PFSK-1 (cell line): Measurements from ENCODE around the gene TRERF1.
A peak's percentile ranks its signal among the peaks of the same experiment; 100 is the strongest.

Experiments
- FOXP2 ChIP-seq: optimal IDR thresholded peaks from 2 replicates; pipeline ENCODE3; 2011; ENCODE audit warnings: borderline replicate concordance, control low read depth, inconsistent platforms; ENCODE audit not compliant: insufficient read depth; ENCODE audit errors: extremely low read length, extremely low read depth
- POLR2AphosphoS5 ChIP-seq: IDR thresholded peaks from 2 replicates; pipeline ENCODE4 v1.6.1; 2012; ENCODE audit warnings: low read depth, mild to moderate bottlenecking, control low read depth, low read length, moderate library complexity
- SIN3A ChIP-seq: IDR thresholded peaks from 2 replicates; pipeline ENCODE4 v1.6.1; 2012; ENCODE audit warnings: mild to moderate bottlenecking, low read length, moderate library complexity, borderline replicate concordance; ENCODE audit not compliant: insufficient read depth
- TAF1 ChIP-seq: IDR thresholded peaks from 2 replicates; pipeline ENCODE4 v1.6.1; 2012; ENCODE audit warnings: low read length, control low read depth, borderline replicate concordance; ENCODE audit not compliant: insufficient read depth
- TF ChIP-seq, protein P1 (sequence below), 2 experiments: IDR thresholded peaks; 2 replicates each; pipeline versions ENCODE4 v1.6.1 to v1.8.0; 2011 to 2012; ENCODE audit warnings: low read depth in 2 of 2, low read length in 2 of 2, control low read depth in 1 of 2, inconsistent platforms in 1 of 2, mild to moderate bottlenecking in 1 of 2, moderate library complexity in 1 of 2; ENCODE audit not compliant: insufficient read depth in 1 of 2

The TRERF1 gene

DNA sequence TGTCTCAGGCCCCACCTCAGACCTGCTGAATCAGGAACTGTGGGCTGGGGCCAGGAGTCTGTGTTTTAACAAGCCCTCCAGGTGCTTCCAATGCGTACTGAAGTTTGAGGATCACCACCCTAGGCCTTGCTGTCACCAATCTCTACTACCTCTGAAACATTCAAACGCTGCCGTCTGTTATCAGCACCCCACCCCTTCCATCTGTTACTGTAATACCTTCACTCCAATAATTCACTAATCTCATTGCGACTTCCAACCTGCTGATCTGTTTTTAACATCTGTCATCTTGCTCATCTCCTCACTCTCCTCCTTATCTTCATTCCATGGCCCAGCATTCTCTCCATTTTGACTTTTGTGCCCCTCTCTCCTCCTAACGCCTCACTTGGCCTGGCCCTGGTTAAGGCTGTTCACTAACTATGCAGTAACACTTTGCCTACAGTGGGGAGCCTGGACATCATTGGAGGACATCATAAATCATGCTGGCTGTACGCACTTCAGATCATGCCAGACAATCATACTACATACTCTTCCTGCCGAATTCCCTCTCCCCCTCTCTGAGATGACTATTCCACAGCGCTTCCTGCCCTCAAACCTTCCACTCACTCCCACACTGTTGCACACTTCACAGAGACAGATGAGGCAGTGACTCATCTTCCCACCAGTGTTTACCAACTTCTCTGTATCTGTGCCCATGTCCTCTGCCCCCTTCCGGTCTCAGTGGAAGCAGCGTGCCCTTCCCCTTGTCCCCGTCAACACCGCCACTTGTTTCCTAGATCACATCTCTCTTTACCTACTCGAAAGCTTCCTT lies 254.0 kb downstream of the TRERF1 start:
- TF ChIP-seq, protein P1, sequence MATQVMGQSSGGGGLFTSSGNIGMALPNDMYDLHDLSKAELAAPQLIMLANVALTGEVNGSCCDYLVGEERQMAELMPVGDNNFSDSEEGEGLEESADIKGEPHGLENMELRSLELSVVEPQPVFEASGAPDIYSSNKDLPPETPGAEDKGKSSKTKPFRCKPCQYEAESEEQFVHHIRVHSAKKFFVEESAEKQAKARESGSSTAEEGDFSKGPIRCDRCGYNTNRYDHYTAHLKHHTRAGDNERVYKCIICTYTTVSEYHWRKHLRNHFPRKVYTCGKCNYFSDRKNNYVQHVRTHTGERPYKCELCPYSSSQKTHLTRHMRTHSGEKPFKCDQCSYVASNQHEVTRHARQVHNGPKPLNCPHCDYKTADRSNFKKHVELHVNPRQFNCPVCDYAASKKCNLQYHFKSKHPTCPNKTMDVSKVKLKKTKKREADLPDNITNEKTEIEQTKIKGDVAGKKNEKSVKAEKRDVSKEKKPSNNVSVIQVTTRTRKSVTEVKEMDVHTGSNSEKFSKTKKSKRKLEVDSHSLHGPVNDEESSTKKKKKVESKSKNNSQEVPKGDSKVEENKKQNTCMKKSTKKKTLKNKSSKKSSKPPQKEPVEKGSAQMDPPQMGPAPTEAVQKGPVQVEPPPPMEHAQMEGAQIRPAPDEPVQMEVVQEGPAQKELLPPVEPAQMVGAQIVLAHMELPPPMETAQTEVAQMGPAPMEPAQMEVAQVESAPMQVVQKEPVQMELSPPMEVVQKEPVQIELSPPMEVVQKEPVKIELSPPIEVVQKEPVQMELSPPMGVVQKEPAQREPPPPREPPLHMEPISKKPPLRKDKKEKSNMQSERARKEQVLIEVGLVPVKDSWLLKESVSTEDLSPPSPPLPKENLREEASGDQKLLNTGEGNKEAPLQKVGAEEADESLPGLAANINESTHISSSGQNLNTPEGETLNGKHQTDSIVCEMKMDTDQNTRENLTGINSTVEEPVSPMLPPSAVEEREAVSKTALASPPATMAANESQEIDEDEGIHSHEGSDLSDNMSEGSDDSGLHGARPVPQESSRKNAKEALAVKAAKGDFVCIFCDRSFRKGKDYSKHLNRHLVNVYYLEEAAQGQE (IDR thresholded peaks at IDR 0.05; ENCODE audit: insufficient read depth in 1 of 2, low read depth in 2 of 2, low read length in 2 of 2) = peak in 1 of 2 experiments; percentile 67; a peak in 1 of 4 replicates
- peak; percentile 70; the same call in 1 of the 2 replicates for TF ChIP-seq SIN3A
- TF ChIP-seq FOXP2 = peak; percentile 99
- no peak for TF ChIP-seq POLR2AphosphoS5

DNA sequence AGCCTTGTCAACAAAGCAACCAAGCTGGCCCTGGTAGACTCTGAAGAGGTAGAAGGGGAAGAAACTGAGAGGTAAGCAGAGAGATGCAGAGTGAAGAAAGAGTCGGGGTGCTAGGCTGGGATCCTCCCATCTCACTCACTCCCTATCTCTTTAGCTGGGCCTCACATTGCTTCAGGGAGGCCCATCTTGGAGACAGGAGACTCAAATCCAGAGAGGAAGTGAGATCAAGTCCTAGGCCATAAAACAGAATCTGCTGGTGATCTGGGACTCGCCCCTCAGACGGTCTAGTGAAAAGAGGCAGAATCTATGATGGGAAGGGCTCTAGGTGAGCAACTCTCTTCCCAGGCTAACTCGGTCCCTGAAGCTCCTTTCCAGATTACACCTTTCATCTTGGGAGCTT lies 256.3 kb downstream of the TRERF1 start:
- TF ChIP-seq POLR2AphosphoS5 (no peak), FOXP2 (no peak), SIN3A (no peak), TAF1 (no peak)
- TF ChIP-seq, protein P1 (IDR thresholded peaks at IDR 0.05; ENCODE audit: insufficient read depth in 1 of 2, low read depth in 2 of 2, low read length in 2 of 2) = no peak

DNA sequence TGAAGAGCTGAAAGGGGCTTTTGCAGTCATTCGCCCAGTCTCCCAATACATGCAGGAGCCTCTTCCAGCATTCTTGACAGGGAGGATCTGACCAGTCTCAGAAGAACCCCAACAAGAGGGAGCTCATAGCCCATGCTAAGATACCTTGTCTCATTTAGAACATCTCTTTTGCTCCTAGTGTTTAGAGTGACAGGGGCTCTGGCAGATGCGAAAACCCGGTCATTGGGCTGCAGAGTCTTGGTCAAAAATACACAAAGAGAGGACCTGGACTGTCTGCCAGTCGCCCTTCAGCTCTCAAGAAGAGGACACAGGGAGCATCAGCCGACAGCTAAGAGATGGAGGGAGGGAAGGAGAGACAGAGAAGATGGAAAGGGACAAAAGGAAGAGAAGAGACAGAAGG lies 257.7 kb downstream of the TRERF1 start:
- TF ChIP-seq TAF1 (no peak), POLR2AphosphoS5 (no peak), FOXP2 (no peak), SIN3A (no peak)
- TF ChIP-seq, protein P1 (IDR thresholded peaks at IDR 0.05; ENCODE audit: insufficient read depth in 1 of 2, low read depth in 2 of 2, low read length in 2 of 2) = no peak

DNA sequence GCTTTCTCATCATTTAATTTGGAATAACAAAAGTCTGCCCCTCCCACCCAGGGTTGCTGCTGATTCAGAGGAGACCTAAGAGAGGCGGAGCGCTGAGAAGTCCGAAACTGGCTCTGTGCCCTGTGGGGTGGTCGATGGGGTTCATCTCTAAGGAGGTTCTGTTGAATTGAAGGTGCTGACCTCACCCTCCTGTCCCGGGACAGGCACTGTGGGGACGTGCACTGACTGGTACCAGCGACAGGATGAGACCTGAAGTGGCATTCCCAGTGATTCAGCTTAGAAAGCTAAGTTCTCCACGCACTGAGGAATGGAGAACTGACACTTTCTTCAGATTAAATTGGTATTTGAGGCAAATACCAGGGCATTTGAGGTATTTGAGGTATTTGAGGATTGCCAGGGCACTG lies 258.2 kb downstream of the TRERF1 start:
- TF ChIP-seq FOXP2 = no peak

DNA sequence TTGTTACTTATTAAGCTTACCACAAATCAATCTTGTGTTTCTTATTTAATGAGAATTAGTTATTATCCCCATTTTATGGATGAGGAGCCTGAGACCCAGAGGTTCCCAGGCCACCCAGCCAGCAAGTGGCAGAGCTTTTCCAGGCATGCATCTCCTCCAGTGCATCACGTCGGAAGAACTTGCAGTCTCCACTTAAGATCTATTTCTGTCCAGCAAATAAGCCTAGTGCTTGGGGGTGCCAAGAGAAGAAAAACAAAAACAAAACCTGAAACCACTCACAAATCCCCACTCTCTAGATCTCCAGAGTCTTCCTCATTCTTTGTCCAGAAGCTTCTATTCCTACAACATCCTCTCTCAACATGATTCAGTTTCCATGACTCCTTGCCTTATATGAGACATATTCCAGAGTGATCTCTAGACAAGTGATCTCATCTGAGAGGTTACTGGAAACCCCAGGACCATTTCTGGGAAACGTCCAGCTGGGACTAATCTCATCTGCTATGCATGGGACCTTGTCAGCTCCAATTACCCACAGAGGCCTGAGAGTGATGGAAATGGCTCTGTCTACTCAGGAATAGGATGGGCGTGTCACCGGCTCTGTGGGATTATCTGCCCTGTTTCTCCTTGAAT lies 261.1 kb downstream of the TRERF1 start:
- no peak for TF ChIP-seq TAF1
- no peak for TF ChIP-seq SIN3A
- TF ChIP-seq, protein P1 (IDR thresholded peaks at IDR 0.05; ENCODE audit: insufficient read depth in 1 of 2, low read depth in 2 of 2, low read length in 2 of 2) = no peak
- TF ChIP-seq POLR2AphosphoS5 = no peak
- no peak for TF ChIP-seq FOXP2
